Keratinocyte (primary cell): ENCODE data around the gene RCN2. TPM values are rescaled to one million over a fixed set of nuclear protein-coding genes. Genes with fewer than 3 reads are reported as not detected.

ENCODE experiments used
- DNase-seq: peaks from one replicate; pipeline ENCODE4 v3.0.0-alpha.2; 2011; ENCODE audit warnings: low read depth, missing footprints, low spot score
- FAIRE-seq: peaks from 2 replicates; lab custom pipeline; 2011; peaks lifted over from hg19 to GRCh38; lab: Jason Lieb, UNC
- H2AFZ ChIP-seq: 2 replicates; pipeline ENCODE4 v1.6.0; 2012; ENCODE audit warnings: low read length, control low read depth, inconsistent platforms; ENCODE audit not compliant: control insufficient read depth
- H3K27ac ChIP-seq: 2 replicates; pipeline ENCODE4 v1.5.1; 2011; ENCODE audit warnings: low read length; ENCODE audit not compliant: control insufficient read depth, insufficient read depth
- H3K27me3 ChIP-seq: 3 replicates; pipeline ENCODE4 v1.6.0; 2011; ENCODE audit warnings: low read length; ENCODE audit not compliant: control insufficient read depth, insufficient read depth; ENCODE audit errors: extremely low read depth
- H3K36me3 ChIP-seq, 2 experiments: 2 replicates in 1 of 2; 3 replicates in 1 of 2; pipeline ENCODE4 v1.5.1; 2011; ENCODE audit warnings: low read length in 2 of 2, mild to moderate bottlenecking in 1 of 2; ENCODE audit not compliant: control insufficient read depth in 2 of 2, insufficient read depth in 2 of 2; ENCODE audit errors: extremely low read depth in 1 of 2
- H3K4me1 ChIP-seq: 3 replicates; pipeline ENCODE4 v1.5.1; 2011; ENCODE audit warnings: low read length; ENCODE audit not compliant: control insufficient read depth, insufficient read depth; ENCODE audit errors: extremely low read depth
- H3K4me2 ChIP-seq: 3 replicates; pipeline ENCODE4 v1.6.0; 2011; ENCODE audit warnings: low read depth, low read length; ENCODE audit not compliant: control insufficient read depth, insufficient read depth; ENCODE audit errors: extremely low read depth
- H3K4me3 ChIP-seq, 3 experiments: fragments of 200-600 bp in 1 of 3; sonication (generic) in 1 of 3; 2 replicates in 2 of 3; 3 replicates in 1 of 3; pipeline ENCODE4 v1.5.1; 2011 to 2016; ENCODE audit warnings: low read length in 3 of 3, mild to moderate bottlenecking in 3 of 3, control low read depth in 2 of 3, inconsistent platforms in 1 of 3, low read depth in 1 of 3, mixed read lengths in 1 of 3, mixed run types in 1 of 3, moderate library complexity in 1 of 3; ENCODE audit not compliant: control insufficient read depth in 2 of 3, insufficient read depth in 2 of 3; ENCODE audit errors: extremely low read depth in 1 of 3
- H3K79me2 ChIP-seq: 2 replicates; pipeline ENCODE4 v1.6.0; 2012; ENCODE audit warnings: low read length; ENCODE audit not compliant: control insufficient read depth, insufficient read depth
- H3K9ac ChIP-seq: 3 replicates; pipeline ENCODE4 v1.6.0; 2011; ENCODE audit warnings: low read length; ENCODE audit not compliant: control insufficient read depth, insufficient read depth; ENCODE audit errors: extremely low read depth
- H3K9me1 ChIP-seq: 3 replicates; pipeline ENCODE4 v1.6.0; 2011; ENCODE audit warnings: low read length; ENCODE audit not compliant: control insufficient read depth, insufficient read depth; ENCODE audit errors: extremely low read depth
- H3K9me3 ChIP-seq: 2 replicates; pipeline ENCODE4 v1.5.1; 2012; ENCODE audit warnings: low read depth, low read length; ENCODE audit not compliant: control insufficient read depth
- H4K20me1 ChIP-seq: 3 replicates; pipeline ENCODE4 v1.6.0; 2011; ENCODE audit warnings: low read length; ENCODE audit not compliant: control insufficient read depth, insufficient read depth; ENCODE audit errors: extremely low read depth
- CTCF ChIP-seq, 3 experiments: IDR thresholded peaks in 1 of 3; conservative IDR thresholded peaks in 1 of 3; optimal IDR thresholded peaks in 1 of 3; 2 replicates in 2 of 3; 3 replicates in 1 of 3; pipeline versions ENCODE3 to v1.5.1; 2011; ENCODE audit warnings: low read length in 3 of 3, mild to moderate bottlenecking in 3 of 3, moderate library complexity in 2 of 3, control low read depth in 1 of 3, inconsistent platforms in 1 of 3; ENCODE audit not compliant: insufficient read depth in 2 of 3; ENCODE audit errors: extremely low read depth in 1 of 3
- EZH2 ChIP-seq: IDR thresholded peaks from one replicate; pipeline ENCODE4 v1.6.1; 2012; ENCODE audit warnings: inconsistent platforms, mild to moderate bottlenecking, low read length, moderate library complexity
- dilution Hi-C: fragments of 300-500 bp; cut with MboI; formaldehyde crosslinking; loops from one replicate; pipeline ENCODE4 v1.7.0; 2020; ENCODE audit warnings: low sequenced_read_pairs; ENCODE audit not compliant: extremely low pct_ligation_motif_present
- polyA plus RNA-seq, 5 experiments: library from polyadenylated mRNA; depleted of rRNA in 3 of 5; stranded (reverse) in 3 of 5; stranded (forward) in 1 of 5; unstranded in 1 of 5; fragments of >200 nt; gene quantifications; 1 replicate in 1 of 5; 2 replicates in 3 of 5; 3 replicates in 1 of 5; pipeline versions ENCODE4 v1.2.1 to v1.2.3, GENCODE V29; 2011 to 2012; ENCODE audit warnings: missing spikeins in 2 of 5, low read depth in 1 of 5, low replicate concordance in 1 of 5

The RCN2 gene
- polyA plus RNA-seq, 1 donor (not counting 4 experiments of a cell fraction or from before 2014, with no cell fraction given) = 118 TPM

GRCh38 chr15:76983590-76984375, 52.2 kb downstream of the RCN2 start:
- Histone ChIP-seq H3K27ac (no peak overlapping the region), H2AFZ (no peak overlapping the region), H4K20me1 (no peaks in the 10 kb centered on the region), H3K9me1 (no peaks in the 10 kb centered on the region), H3K79me2 (no peaks in the 10 kb centered on the region), H3K9ac (no peak overlapping the region), H3K27me3 (no peaks in the 10 kb centered on the region), H3K9me3 (no peaks in the 10 kb centered on the region), H3K4me2 (no peak overlapping the region), H3K4me3 (no peak overlapping the region), H3K4me1 (no peaks in the 10 kb centered on the region), H3K36me3 (no peaks in the 10 kb centered on the region)
- dilution Hi-C loops = no loop called here
- no peak for DNase-seq
- TF ChIP-seq EZH2 = no peak
- TF ChIP-seq CTCF (optimal IDR thresholded peaks at IDR 0.05 in 1 of 3, IDR thresholded peaks at IDR 0.05 in 1 of 3, conservative IDR thresholded peaks at IDR 0.05 in 1 of 3; ENCODE audit: extremely low read depth in 1 of 3, insufficient read depth in 2 of 3, low read length in 3 of 3) = no peak
- FAIRE-seq = no peak

DNA sequence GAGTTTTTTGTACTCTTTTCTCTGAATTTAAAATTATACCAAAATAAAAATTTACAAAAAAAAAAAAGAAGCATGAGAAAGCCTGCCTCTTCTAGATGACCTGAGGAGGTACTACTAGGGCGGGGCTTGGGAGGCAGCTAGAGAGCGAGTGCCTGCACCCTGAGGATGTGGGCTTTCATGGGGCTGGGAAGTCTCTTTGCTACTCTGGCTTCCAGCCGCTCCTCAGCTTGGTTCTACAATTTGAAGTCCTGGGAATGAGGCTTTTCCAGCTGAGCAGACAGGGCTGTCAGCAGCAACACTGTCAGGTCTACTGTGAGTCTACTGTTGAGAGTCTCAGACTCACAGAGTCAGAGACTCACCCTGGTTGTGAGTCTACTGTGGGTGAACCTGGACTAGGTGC, 55.2 kb downstream of the RCN2 start:
- dilution Hi-C loops = no loop called here
- FAIRE-seq (no peak), DNase-seq (no peak)
- no peak overlapping the region for H3K27ac ChIP-seq
- H3K27me3 ChIP-seq = no peaks in the 10 kb centered on the region
- H3K4me2 ChIP-seq = no peak overlapping the region
- H2AFZ ChIP-seq = no peak overlapping the region
- H3K4me3 ChIP-seq = no peak overlapping the region
- no peaks in the 10 kb centered on the region for H3K36me3 ChIP-seq
- TF ChIP-seq CTCF (optimal IDR thresholded peaks at IDR 0.05 in 1 of 3, IDR thresholded peaks at IDR 0.05 in 1 of 3, conservative IDR thresholded peaks at IDR 0.05 in 1 of 3; ENCODE audit: extremely low read depth in 1 of 3, insufficient read depth in 2 of 3, low read length in 3 of 3) = no peak
- no peak for TF ChIP-seq EZH2
- H3K9me3 ChIP-seq = no peaks in the 10 kb centered on the region
- no peak overlapping the region for H3K9ac ChIP-seq
- H3K79me2 ChIP-seq = no peaks in the 10 kb centered on the region
- H3K4me1 ChIP-seq = no peaks in the 10 kb centered on the region
- H4K20me1 ChIP-seq = no peaks in the 10 kb centered on the region
- H3K9me1 ChIP-seq = no peaks in the 10 kb centered on the region
